Measurements from ENCODE around the gene MGA.

- TF ChIP-seq CTCF (IDR thresholded peaks at IDR 0.05; ENCODE audit: poor library complexity): no peak
- no peak for TF ChIP-seq EZH2 (IDR thresholded peaks at IDR 0.05; ENCODE audit: borderline replicate concordance)
Observed at GRCh38 chr15:41809526-41810220, 149.5 kb downstream of the MGA start.

Measured in hepatocyte (in vitro differentiated cells).